Uterus (tissue), 4 donors: ENCODE data around the gene COPB2. TPM values are rescaled to one million over a fixed set of nuclear protein-coding genes. Genes with fewer than 3 reads are reported as not detected.

Experiments used
- DNase-seq, 2 donors: peaks; one replicate each; pipeline ENCODE4 v3.0.0-alpha.2; 2019 to 2020
- H3K27ac ChIP-seq, 2 donors: fragments of 200-600 bp; sonication (generic); 1 replicate in 1 of 2; 2 replicates in 1 of 2; pipeline ENCODE4 v1.5.1; 2016 to 2018
- H3K27me3 ChIP-seq, 2 donors: fragments of 200-600 bp; sonication (generic); one replicate each; pipeline ENCODE4 v1.5.1; 2018 to 2019; ENCODE audit warnings: control low read depth in 1 of 2
- H3K36me3 ChIP-seq, 2 donors: fragments of 200-600 bp; sonication (generic); one replicate each; pipeline ENCODE4 v1.5.1; 2019; ENCODE audit warnings: control low read depth in 1 of 2
- H3K4me1 ChIP-seq, 2 donors: fragments of 200-600 bp; sonication (generic); one replicate each; pipeline ENCODE4 v1.5.1; 2018 to 2019; ENCODE audit warnings: control low read depth in 1 of 2
- H3K4me3 ChIP-seq, 2 donors: fragments of 200-600 bp; sonication (generic); 1 replicate in 1 of 2; 2 replicates in 1 of 2; pipeline ENCODE4 v1.5.1; 2018 to 2019; ENCODE audit warnings: mild to moderate bottlenecking in 1 of 2
- H3K9me3 ChIP-seq, 2 donors: fragments of 200-600 bp; sonication (generic); one replicate each; pipeline ENCODE4 v1.5.1; 2019; ENCODE audit warnings: control low read depth in 1 of 2
- CTCF ChIP-seq, 4 experiments: fragments of 200-600 bp in 2 of 4; fragments of 450-650 bp in 2 of 4; sonication (generic) in 2 of 4; IDR thresholded peaks; one replicate each; pipeline ENCODE4 v1.5.1; 2016 to 2019; ENCODE audit warnings: antibody characterized with exemption in 4 of 4, mild to moderate bottlenecking in 2 of 4, moderate library complexity in 1 of 4
- POLR2A ChIP-seq, 2 donors: fragments of 450-650 bp; IDR thresholded peaks; one replicate each; pipeline ENCODE4 v1.6.1; 2016; ENCODE audit warnings: antibody characterized with exemption in 2 of 2, mild to moderate bottlenecking in 1 of 2, moderate library complexity in 1 of 2
- intact Hi-C: fragments of 100-400 bp; cut with DNase I; formaldehyde crosslinking; loops from one replicate; pipeline ENCODE4 v1.15.1; 2023; ENCODE audit warnings: low total_unique reads
- total RNA-seq, 4 donors: library from RNA; depleted of rRNA in 3 of 4; stranded (reverse); fragments of >200 nt in 3 of 4; gene quantifications; one replicate each; pipeline versions ENCODE4 v1.1.0 to v1.2.4, GENCODE V29; 2014 to 2023
- donor health status: DM: yes; HTN: yes; CAD: no.

COPB2 gene
- total RNA-seq, 4 donors from 2014 or later = 50.3 to 204 (median 86.5) TPM

- Histone ChIP-seq H3K4me1 (no peaks in the 10 kb centered on the region), H3K27me3 (no peaks in the 10 kb centered on the region), H3K36me3 (no peaks in the 10 kb centered on the region), H3K9me3 (no peaks in the 10 kb centered on the region), H3K4me3 (no peak overlapping the region), H3K27ac (no peak overlapping the region)
- intact Hi-C loops = no loop called here
- TF ChIP-seq POLR2A (IDR thresholded peaks at IDR 0.05) = no peak
- no peak for TF ChIP-seq CTCF (IDR thresholded peaks at IDR 0.05)
- DNase-seq = no peak
These were observed 10.7 kb downstream of the COPB2 start for GRCh38 chr3:139378587-139379241.

- Histone ChIP-seq H3K9me3 (no peaks in the 10 kb centered on the region), H3K4me3 (no peak overlapping the region), H3K4me1 (no peaks in the 10 kb centered on the region), H3K27ac (no peak overlapping the region), H3K27me3 (no peaks in the 10 kb centered on the region), H3K36me3 (no peaks in the 10 kb centered on the region)
- intact Hi-C loops = no loop called here
- TF ChIP-seq POLR2A (IDR thresholded peaks at IDR 0.05) (no peak), CTCF (IDR thresholded peaks at IDR 0.05) (no peak)
- DNase-seq = no peak
These were observed 12.1 kb downstream of the COPB2 start for GRCh38 chr3:139377378-139377777.

GRCh38 chr3:139374099-139374498 is 15.3 kb downstream of the COPB2 start:
- H3K4me3 ChIP-seq = no peak overlapping the region
- H3K27ac ChIP-seq = no peak overlapping the region
- H3K36me3 ChIP-seq = no peaks in the 10 kb centered on the region
- TF ChIP-seq CTCF (IDR thresholded peaks at IDR 0.05) = no peak
- no peak for TF ChIP-seq POLR2A (IDR thresholded peaks at IDR 0.05)
- no peaks in the 10 kb centered on the region for H3K9me3 ChIP-seq
- intact Hi-C loops = no loop called here
- DNase-seq = no peak
- no peaks in the 10 kb centered on the region for H3K4me1 ChIP-seq
- no peaks in the 10 kb centered on the region for H3K27me3 ChIP-seq

GRCh38 chr3:139364549-139364948 is 24.9 kb downstream of the COPB2 start:
- Histone ChIP-seq H3K27me3 (no peaks in the 10 kb centered on the region), H3K27ac (no peak overlapping the region), H3K4me3 (no peak overlapping the region), H3K4me1 (no peaks in the 10 kb centered on the region), H3K36me3 (no peaks in the 10 kb centered on the region), H3K9me3 (no peaks in the 10 kb centered on the region)
- intact Hi-C loops = no loop called here
- no peak for DNase-seq
- no peak for TF ChIP-seq POLR2A (IDR thresholded peaks at IDR 0.05)
- no peak for TF ChIP-seq CTCF (IDR thresholded peaks at IDR 0.05)

- Histone ChIP-seq H3K9me3 (no peaks in the 10 kb centered on the region), H3K36me3 (no peaks in the 10 kb centered on the region), H3K4me1 (no peaks in the 10 kb centered on the region), H3K27me3 (no peaks in the 10 kb centered on the region), H3K4me3 (no peak overlapping the region), H3K27ac (no peak overlapping the region)
- no peak for TF ChIP-seq POLR2A (IDR thresholded peaks at IDR 0.05)
- no peak for TF ChIP-seq CTCF (IDR thresholded peaks at IDR 0.05)
- intact Hi-C loops = no loop called here
- no peak for DNase-seq
These were observed 28.2 kb downstream of the COPB2 start for GRCh38 chr3:139361276-139361675.
